GM21786 (cell line): ENCODE data around the gene VTN.
A peak's percentile ranks its signal among the peaks of the same experiment; 100 is the strongest.

Experiments used
- ATAC-seq: cut with Tn5 transposase; IDR thresholded peaks from one replicate; pipeline ENCODE4 v1.9.1; 2021; ENCODE audit not compliant: unreplicated experiment

Gene VTN

GRCh38 chr17:28370744-28371103, 617 bp upstream of the VTN start:
- ATAC-seq: no peak

GRCh38 chr17:28369684-28370034, 448 bp downstream of the VTN start:
- ATAC-seq: no peak

GRCh38 chr17:28368915-28369683, 1.0 kb downstream of the VTN start:
- ATAC-seq: no peak

- no peak for ATAC-seq
Measured at GRCh38 chr17:28368306-28368831, 1.7 kb downstream of the VTN start.

GRCh38 chr17:28367641-28368305, 2.3 kb downstream of the VTN start:
- ATAC-seq: no peak

GRCh38 chr17:28366605-28367004, 3.5 kb downstream of the VTN start:
- ATAC-seq: no peak

GRCh38 chr17:28365487-28365886, 4.6 kb downstream of the VTN start:
- no peak for ATAC-seq

GRCh38 chr17:28364665-28365363, 5.3 kb downstream of the VTN start, which contains the start of gene SEBOX:
Gene SEBOX, minus strand, starts transcription at chr17:28365199. Its CDS starts 48 bp downstream, at chr17:28365151.
- no peak for ATAC-seq

GRCh38 chr17:28363776-28364650, 6.1 kb downstream of the VTN start:
- ATAC-seq: no peak

- no peak for ATAC-seq
Measured at GRCh38 chr17:28363186-28363585, 6.9 kb downstream of the VTN start.

- no peak for ATAC-seq
Measured at GRCh38 chr17:28357901-28358197, 12.3 kb downstream of the VTN start.

- ATAC-seq: peak; percentile 88
Measured at GRCh38 chr17:28357061-28357900, 12.8 kb downstream of the VTN start, which contains the start of gene POLDIP2. Gene POLDIP2, minus strand, starts transcription at chr17:28357527. Its CDS starts 79 bp downstream, at chr17:28357448.

- ATAC-seq: no peak
Measured at GRCh38 chr17:28350271-28350670, 19.8 kb downstream of the VTN start.

- no peak for ATAC-seq
Measured at GRCh38 chr17:28348979-28349378, 21.1 kb downstream of the VTN start.

GRCh38 chr17:28347261-28347891, 22.7 kb downstream of the VTN start:
- no peak for ATAC-seq

- ATAC-seq: no peak
Measured at GRCh38 chr17:28346746-28347246, 23.3 kb downstream of the VTN start.

- no peak for ATAC-seq
Measured at GRCh38 chr17:28346199-28346580, 23.9 kb downstream of the VTN start.

GRCh38 chr17:28345419-28346198, 24.5 kb downstream of the VTN start:
- no peak for ATAC-seq
